Thoracic aorta (tissue), 2 donors: ENCODE results near the gene KRT80. TPM values are rescaled to one million over a fixed set of nuclear protein-coding genes. Genes with fewer than 3 reads are reported as not detected.

Experiments used
- ATAC-seq: fragments of 150-250 bp; one replicate; pipeline ENCODE4 v1.8.0; 2017; ENCODE audit warnings: low read depth; ENCODE audit not compliant: insufficient number of reproducible peaks, low FRiP score
- DNase-seq: peaks from one replicate; pipeline ENCODE4 v3.0.0-alpha.2; 2020; ENCODE audit warnings: low spot score
- H3K27ac ChIP-seq, 2 donors: fragments of 200-600 bp; sonication (generic); 1 replicate in 1 of 2; 2 replicates in 1 of 2; pipeline ENCODE4 v1.5.1; 2016; ENCODE audit warnings: mild to moderate bottlenecking in 2 of 2, moderate library complexity in 2 of 2
- H3K27me3 ChIP-seq: fragments of 200-600 bp; sonication (generic); replicated peaks from 2 replicates; pipeline ENCODE4 v1.6.0; 2016; ENCODE audit warnings: mild to moderate bottlenecking; ENCODE audit not compliant: insufficient read depth
- H3K36me3 ChIP-seq: fragments of 200-600 bp; sonication (generic); one replicate; pipeline ENCODE4 v1.5.1; 2016
- H3K4me1 ChIP-seq, 2 donors: fragments of 200-600 bp; sonication (generic); 1 replicate in 1 of 2; 2 replicates in 1 of 2; pipeline versions ENCODE4 v1.5.1 to v1.6.0; 2016; ENCODE audit warnings: low read depth in 2 of 2, mild to moderate bottlenecking in 1 of 2; ENCODE audit not compliant: control insufficient read depth in 1 of 2
- H3K4me3 ChIP-seq: fragments of 200-600 bp; sonication (generic); 2 replicates; pipeline ENCODE4 v1.5.1; 2016; ENCODE audit warnings: mild to moderate bottlenecking
- H3K9me3 ChIP-seq: fragments of 200-600 bp; sonication (generic); 2 replicates; pipeline ENCODE4 v1.5.1; 2016
- total RNA-seq, 2 donors: library from RNA; depleted of rRNA; stranded (reverse); fragments of >200 nt; gene quantifications; one replicate each; pipeline versions ENCODE4 v1.1.0 to v1.2.3, GENCODE V29; 2016
- TF ChIP-seq, protein P1 (sequence below): fragments of 200-600 bp; sonication (generic); IDR thresholded peaks from one replicate; pipeline ENCODE4 v1.5.1; 2019; ENCODE audit warnings: antibody characterized with exemption

KRT80 gene
- total RNA-seq, 2 donors from 2014 or later: 0.21 to 0.41 TPM

DNA sequence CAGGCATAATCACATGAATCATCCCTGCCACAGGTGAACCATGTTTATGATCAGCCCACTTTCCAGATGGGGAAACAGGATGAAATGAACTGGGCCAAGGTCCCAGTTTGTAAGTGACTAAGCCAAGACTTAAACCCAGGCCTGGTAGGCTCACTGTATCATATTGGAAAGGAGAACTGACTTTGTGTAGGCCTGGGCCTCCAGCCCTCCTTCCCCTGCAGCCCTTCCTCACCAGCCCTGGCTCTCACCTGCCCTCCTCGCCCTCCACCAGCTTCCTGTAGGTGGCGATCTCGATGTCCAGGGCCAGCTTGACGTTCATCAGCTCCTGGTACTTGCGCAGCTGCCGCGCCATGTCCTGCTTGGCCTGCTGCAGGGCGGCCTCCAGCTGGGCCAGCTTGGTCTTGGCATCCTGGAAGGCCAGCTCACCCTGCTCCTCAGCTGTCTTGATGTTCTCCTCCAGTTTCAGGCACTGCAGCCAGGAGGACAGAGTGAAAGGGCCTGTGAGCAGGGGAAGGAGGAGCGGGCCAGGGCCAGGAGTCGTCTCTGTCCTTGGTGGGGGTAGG lies 19.8 kb downstream of the KRT80 start:
- ATAC-seq (no peak), DNase-seq (no peak)
- Histone ChIP-seq H3K27ac (no peak overlapping the region), H3K36me3 (no peaks in the 10 kb centered on the region), H3K27me3 (no peaks in the 10 kb centered on the region), H3K9me3 (no peaks in the 10 kb centered on the region), H3K4me3 (no peak overlapping the region), H3K4me1 (peaks cover 6 to 15% of the 10 kb centered on the region in 2 donors)
- TF ChIP-seq, protein P1, sequence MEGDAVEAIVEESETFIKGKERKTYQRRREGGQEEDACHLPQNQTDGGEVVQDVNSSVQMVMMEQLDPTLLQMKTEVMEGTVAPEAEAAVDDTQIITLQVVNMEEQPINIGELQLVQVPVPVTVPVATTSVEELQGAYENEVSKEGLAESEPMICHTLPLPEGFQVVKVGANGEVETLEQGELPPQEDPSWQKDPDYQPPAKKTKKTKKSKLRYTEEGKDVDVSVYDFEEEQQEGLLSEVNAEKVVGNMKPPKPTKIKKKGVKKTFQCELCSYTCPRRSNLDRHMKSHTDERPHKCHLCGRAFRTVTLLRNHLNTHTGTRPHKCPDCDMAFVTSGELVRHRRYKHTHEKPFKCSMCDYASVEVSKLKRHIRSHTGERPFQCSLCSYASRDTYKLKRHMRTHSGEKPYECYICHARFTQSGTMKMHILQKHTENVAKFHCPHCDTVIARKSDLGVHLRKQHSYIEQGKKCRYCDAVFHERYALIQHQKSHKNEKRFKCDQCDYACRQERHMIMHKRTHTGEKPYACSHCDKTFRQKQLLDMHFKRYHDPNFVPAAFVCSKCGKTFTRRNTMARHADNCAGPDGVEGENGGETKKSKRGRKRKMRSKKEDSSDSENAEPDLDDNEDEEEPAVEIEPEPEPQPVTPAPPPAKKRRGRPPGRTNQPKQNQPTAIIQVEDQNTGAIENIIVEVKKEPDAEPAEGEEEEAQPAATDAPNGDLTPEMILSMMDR: no peak

DNA sequence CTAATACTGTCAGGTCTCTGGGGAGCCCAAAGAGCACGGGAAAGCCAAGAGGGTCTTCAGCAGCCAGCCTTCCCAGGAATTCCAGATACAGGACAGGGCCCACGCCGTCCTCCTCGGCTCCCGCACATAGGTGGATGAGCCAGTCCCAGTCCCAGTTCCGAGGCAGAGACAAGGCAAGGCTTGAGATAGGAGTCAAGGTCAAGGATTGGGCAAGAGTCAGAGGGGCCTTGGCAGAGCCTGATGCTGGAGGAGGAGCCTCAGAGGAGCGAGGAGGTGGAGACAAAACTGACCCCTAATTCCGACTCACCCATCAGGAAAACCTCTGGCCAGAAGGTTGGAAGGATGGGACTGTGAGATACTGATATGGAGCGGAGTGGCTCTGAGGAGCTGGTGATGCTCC lies 21.0 kb downstream of the KRT80 start:
- TF ChIP-seq, protein P1: no peak
- no peak overlapping the region for H3K4me3 ChIP-seq
- H3K27ac ChIP-seq: no peak overlapping the region
- peaks cover 3 to 10% of the 10 kb centered on the region in 2 donors for H3K4me1 ChIP-seq
- H3K9me3 ChIP-seq: no peaks in the 10 kb centered on the region
- no peaks in the 10 kb centered on the region for H3K27me3 ChIP-seq
- no peak for ATAC-seq
- no peaks in the 10 kb centered on the region for H3K36me3 ChIP-seq
- no peak for DNase-seq

DNA sequence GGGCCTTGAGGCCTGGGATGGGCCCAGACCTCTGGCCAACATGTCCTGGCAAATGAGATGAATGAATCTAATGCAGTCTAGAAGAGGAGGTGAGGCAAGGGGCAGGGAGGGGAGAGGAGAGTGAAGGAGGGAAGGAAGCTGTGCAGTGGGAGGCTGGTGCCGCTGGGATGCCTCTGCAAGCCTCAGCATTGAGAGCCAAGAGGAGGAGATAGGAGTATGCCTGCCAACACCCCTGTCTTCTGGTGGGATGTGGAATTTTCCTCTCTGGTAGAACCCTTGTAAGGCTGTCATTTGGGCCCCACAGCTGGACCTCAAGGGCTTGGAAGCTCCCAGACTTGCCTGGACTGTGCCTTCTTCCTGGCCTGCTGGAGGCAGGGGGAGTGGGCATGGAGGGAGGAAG lies 21.9 kb downstream of the KRT80 start:
- ATAC-seq: no peak
- TF ChIP-seq, protein P1: no peak
- Histone ChIP-seq H3K9me3 (no peaks in the 10 kb centered on the region), H3K36me3 (no peaks in the 10 kb centered on the region), H3K27me3 (no peaks in the 10 kb centered on the region), H3K27ac (no peak overlapping the region), H3K4me3 (no peak overlapping the region), H3K4me1 (peaks cover 0 to 4% of the 10 kb centered on the region in 2 donors)
- DNase-seq: no peak

DNA sequence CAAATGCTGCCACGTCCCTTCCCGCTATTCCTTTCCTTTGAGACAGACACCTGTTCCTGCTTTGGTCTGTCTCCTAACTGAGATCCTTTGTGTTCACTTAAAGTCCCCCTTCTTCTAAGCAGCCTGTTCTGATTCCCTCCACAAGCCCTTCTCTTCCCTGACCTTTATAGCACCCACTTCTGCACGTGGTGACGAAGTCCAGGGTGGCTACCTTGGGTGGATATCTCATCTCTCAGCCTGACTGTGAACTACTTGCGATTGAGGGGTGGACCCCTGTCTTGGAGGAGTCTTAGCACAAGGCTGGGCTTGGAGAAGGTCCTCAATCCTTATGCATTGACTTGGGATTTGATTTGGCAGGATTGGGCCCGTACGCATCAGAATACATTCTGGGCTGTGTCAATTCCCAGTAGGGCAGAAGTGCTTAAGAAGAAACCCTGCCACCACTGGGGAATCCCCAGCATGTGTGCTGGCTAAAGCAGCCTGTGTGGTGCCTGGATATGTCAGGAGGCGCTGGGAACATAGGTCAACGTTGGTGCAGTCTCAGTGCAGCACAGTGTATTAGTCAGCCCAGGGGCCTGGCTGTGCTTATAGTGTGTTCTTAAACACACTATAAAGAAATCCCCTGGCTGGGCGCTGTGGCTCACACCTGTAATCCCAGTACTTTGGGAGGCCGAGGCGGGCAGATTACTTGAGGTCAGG lies 23.6 kb downstream of the KRT80 start:
- Histone ChIP-seq H3K27ac (no peak overlapping the region), H3K4me1 (peaks cover 0 to 11% of the 10 kb centered on the region in 2 donors), H3K9me3 (no peaks in the 10 kb centered on the region), H3K36me3 (no peaks in the 10 kb centered on the region), H3K27me3 (no peaks in the 10 kb centered on the region), H3K4me3 (no peak overlapping the region)
- TF ChIP-seq, protein P1: no peak
- DNase-seq: no peak
- no peak for ATAC-seq

DNA sequence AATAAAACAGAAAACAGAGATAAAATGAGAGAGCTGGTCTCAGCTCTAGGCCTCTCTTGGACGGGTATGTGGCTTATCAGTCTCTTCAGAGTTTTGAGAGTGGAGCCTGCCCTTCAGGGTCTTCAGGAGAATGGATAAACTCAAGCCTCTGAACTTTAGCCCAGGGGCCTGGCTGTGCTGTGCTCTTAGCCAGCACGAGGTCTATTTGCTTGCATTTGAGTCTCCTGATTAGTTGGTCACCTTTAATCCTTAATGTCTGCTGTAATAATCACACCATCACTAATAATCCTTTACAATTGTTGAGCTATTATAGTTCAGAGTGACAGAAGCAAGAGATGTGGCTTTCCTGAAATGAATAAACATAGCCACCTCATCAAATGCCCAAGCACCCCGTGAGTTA lies 24.3 kb downstream of the KRT80 start:
- Histone ChIP-seq H3K27ac (no peak overlapping the region), H3K27me3 (no peaks in the 10 kb centered on the region), H3K4me1 (peaks cover 0 to 11% of the 10 kb centered on the region in 2 donors), H3K4me3 (no peak overlapping the region), H3K36me3 (no peaks in the 10 kb centered on the region), H3K9me3 (no peaks in the 10 kb centered on the region)
- TF ChIP-seq, protein P1: no peak
- ATAC-seq (no peak), DNase-seq (no peak)
